HG02885 (cell line): ENCODE results near the gene FNDC3A.
"Not testable (repeated sequence)": the region's sequence is repeated elsewhere in the genome, so short reads cannot be mapped to it uniquely, and the experiment has no call there.

Source experiments
- ATAC-seq: cut with Tn5 transposase; IDR thresholded peaks from one replicate; pipeline ENCODE4 v1.9.1; 2021; ENCODE audit warnings: mild to moderate bottlenecking; ENCODE audit not compliant: unreplicated experiment, poor library complexity

Gene FNDC3A

DNA sequence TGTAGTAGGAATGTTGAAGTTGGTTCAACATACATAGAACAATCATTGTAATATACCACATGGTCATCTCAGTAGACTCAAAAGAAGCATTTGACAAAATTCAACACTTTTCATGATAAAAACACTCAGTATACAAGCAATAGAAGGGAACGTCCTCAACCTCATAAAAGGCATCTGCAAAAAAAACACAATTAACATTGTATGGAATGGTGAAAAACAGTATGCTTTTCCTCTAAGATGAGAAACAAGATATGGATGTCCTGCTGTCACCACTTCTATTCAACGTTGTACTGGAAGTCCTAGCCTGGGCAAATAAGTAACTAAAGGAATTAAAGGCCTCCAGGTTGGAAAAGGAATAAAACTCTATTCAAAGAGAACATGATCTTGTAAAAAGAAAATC is 54.5 kb downstream of the FNDC3A start:
- ATAC-seq, result no peak

DNA sequence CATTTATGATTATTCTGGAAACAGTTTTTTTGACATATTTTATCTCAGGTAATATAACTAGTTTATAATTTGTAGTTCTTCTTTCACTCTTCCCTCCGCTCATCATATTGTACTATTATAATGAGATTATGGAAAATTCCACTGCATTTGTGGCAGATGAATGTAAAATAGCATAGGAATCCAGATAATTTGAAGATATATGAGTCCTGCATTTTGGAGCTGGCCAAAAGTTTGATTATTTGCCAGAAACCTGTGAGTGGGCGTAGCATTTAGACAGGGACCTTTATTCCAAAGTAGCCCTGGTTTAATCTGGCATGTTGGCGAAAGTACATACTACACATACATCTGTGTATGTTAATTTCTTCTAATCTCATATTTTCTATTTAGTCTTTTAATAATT is 65.2 kb downstream of the FNDC3A start:
- no peak for ATAC-seq

DNA sequence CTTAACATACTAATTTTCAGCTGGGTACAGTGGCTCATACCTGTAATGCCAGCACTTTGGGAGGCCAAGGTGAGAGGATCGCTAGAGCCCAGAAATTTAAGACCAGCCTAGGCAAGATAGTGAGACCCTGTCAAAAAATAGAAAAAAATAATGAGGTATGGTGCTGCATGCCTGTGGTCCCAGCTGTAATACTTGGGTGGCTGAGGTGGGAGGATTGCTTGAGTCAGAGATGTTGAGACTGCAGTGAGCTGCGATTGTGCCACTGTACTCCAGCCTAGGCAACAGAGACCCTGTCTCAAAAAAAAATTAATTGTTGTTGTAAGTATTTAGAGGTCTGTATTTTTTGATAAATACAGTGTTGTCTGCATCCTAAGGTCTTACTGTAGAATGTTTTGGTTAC is 66.8 kb downstream of the FNDC3A start:
- no peak for ATAC-seq

DNA sequence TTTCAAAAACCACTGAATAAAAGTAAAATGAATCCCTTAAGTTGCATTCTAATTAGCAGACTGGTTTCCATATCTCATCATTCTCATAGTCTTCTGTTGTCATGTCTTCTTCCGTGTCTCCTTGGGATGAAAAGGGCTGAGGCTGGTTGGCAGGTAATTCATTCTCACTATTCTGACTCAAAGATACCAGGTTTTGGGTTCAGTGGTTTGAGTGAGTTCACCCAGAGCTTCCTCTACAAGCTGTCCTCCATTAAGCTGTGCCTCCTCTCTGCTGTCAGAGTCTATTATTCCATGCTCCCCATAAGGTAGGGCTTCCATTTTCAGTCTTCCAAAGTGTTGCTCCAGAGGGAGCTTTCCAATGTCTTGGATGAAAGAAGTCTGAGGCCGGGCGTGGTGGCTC is 68.3 kb downstream of the FNDC3A start:
- ATAC-seq, result no peak

DNA sequence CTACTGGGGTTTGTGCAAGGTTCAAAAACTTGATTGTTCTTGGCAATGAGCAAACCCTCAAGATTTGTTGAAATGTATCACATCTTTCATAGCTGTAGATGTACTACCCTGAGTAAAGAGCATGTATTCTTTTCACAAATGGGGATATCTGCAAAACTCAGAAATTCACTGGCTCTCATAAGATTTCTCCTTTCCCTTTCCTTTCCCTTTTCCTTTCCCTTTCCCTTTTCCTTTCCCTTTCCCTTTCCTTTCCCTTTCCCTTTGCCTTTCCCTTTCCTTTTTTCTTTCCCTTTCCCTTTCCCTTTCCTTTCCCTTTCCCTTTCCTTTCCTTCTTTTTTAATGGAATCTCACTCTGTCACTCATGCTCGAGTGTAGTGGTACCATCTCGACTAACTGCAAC is 69.1 kb downstream of the FNDC3A start:
- no peak for ATAC-seq

DNA sequence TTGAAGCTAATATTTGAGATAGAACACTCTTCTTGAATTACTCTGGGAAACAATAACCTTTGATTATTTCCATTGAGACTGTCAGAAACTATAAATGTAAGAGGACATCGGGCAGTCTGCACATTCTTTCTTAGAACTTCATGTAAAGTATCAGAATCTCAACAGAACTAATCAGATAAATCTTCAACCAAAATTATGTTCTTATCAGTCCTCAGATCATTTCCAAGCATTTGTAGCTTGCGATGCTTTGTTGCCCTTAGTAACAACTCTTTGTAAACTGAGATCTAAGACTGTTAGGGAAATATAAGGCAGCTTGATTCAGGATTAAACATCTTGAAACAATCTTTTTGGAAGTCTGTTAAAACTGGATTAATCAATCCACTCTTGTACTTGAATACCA is 70.3 kb downstream of the FNDC3A start:
- no peak for ATAC-seq

DNA sequence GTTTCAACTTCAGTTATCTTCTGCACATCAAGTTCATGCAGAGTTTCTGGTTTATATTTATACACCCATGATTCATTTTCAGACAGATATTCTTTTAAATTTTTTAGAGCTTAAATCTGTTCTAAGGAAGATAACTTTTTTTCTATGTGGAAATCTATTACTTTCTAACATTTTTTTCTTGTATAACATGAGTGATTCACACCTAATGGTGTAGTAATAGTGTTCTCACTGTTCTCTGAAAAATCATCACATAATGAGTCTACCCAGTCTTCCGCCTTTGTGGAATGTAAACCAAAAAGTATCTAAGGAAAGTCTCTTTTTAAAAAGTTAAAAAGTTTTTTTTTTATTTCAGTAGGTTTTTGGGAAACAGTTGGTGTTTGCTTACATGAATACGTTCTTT is 70.8 kb downstream of the FNDC3A start:
- no peak for ATAC-seq

DNA sequence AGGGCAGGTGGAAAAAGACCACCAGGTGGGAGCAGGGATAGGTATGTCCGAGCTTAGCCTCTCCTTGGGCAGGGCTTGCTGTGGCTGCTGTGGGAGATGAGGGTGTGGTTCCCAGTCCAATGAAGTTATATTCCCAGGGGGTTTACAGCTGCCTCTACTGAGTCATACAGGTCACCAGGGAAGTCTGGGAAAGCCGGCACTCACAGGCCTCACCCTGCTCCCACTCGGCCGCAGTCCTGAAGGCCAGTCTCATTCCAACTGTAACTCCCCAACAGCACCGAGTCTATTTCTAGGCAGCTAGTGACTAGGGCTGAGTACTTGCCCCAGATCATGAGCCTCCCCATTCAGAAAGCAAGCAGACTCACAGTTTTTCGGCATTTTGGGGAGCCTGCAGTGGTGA is 77.1 kb downstream of the FNDC3A start:
- ATAC-seq, result no peak

DNA sequence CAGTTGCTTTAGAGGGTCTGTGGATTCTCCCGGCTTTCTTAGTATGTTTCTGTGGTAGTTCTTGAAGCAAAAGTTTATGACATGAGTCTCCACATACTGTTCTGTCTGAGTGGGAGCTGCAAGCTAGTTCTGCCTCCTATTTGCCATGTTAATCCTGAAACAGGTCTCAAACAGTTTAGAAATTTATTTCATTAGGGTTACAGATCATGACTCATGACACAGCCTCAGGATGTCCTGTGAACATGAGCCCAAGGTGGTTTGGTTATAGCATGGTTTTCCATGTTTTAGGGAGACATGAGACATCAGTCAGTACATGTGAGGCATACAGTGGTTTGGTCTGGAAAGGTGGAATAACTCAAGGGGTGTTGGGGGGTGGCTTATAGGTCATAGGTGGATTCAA is 77.5 kb downstream of the FNDC3A start:
- no peak for ATAC-seq

DNA sequence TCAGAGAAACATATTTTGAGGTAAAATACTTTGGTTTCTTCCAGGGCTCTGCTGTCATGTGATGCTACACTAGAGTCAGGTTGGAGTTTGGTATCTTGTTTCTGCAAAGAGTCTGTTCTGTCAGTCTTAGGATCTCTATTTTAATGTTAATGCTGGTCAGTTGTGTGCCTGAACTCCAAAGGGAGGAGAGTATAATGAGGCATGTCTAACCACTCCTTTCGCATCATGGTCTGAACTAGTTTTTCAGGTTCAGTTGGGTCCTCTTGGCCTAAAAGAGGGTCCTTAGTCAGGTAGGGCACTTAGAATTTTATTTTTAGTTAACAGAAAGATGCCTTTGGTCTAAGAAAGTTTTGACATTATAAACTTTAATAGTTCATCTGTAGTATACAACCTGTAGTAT is 78.2 kb downstream of the FNDC3A start:
- ATAC-seq, result no peak

DNA sequence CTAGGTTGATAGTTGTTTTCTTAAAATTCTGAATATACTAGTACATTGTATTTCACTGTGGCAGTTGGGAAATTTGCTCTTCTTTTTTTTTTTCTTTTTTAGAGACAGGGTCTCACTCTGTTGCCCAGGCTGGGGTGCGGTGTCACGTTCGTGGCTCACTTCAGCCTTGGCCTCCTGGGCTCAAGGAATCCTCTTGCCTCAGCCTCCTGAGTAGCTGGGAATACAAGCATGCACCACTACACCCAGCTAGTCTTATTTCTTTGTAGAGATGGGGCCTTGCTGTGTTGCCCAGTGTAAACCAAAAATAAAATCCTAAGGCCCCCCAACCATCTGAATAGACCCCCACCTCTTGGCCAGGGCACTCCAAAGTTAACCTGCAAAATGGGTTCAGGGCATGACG is 79.3 kb downstream of the FNDC3A start:
- ATAC-seq, result no peak

DNA sequence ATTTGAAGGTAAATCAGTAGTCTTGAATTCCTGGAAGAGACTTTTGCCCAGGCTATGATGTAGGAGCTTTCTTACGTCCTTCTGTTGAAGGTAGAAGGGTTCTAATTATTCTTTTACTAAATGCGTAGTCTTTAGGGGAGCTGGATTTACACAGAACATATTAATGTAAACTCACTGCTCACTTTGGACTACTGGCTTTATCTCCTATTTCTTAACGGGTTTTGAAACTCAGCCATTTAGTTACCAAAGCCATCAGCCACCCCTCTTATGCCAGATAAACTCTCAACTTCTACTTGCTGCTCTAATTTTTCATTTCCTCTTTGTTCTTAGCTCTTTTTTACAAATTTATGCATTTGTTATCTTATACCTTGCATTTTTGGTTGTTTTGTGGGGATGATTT is 81.5 kb downstream of the FNDC3A start:
- ATAC-seq, result no peak

DNA sequence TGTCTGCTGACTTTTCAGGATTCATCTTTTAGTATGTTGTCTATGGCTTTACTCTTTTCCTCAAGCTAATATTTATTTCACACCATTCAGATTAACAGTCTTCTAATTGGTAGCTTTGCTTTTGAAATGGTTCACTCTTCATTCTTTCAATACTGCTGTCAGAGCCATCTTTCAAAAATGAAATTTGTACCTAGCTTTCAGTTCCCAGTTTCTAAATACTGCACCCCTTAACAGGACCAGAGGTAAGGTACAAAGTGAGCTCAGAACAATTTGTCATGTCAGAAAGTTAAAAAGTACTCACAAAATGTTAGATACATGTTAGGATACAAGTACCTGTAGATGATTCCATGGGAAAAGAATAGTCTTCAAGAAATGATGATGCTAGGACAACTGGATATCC is 83.0 kb downstream of the FNDC3A start:
- ATAC-seq, result peak; percentile 62

DNA sequence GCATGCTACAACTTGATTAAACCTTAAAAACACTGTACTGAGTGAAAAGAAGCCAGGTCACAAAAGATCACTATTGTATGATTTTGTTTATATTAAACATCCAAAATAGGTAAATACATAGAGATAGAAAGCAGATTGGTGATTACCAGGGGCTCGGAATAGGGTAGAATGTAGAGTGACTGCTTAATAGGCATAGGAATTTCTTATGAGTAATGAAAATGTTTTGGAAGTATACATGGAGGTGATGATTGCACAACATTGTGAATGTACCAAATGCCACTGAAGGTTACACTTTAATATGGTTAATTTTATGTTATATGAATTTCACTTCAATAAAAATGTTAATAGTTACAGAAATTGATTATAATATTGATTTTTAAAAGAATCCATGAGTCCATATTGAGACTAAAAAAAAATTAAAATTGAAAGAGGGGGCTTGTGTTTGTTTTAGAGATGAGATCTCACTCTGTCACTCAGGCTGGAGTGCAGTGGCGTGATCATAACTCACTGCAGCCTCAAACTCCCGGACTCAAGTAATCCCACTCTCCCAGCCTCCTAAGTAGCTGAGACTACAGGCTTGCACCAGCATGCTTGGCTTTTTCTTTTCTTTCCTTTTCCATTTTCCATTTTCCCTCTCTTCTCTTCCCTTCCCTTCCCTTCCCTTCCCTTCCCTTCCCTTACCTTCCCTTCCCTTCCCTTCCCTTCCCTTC is 85.1 kb downstream of the FNDC3A start:
- ATAC-seq, result no peak

DNA sequence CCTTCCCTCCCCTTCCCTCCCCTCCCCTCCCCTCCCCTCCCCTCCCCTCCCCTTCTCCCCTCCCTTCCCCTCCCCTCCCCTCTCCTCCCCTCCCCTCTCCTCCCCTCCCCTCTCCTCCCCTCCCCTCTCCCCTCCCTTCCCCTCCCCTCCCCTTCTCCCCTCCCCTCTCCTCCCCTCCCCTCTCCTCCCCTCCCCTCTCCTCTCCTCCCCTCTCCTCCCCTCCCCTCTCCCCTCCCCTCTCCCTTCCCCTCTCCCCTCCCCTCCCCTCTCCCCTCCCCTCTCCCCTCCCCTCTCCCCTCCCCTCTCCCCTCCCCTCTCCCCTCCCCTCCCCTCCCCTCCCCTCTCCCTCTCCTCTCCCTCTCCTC is 85.7 kb downstream of the FNDC3A start:
- not testable (repeated sequence) for ATAC-seq

DNA sequence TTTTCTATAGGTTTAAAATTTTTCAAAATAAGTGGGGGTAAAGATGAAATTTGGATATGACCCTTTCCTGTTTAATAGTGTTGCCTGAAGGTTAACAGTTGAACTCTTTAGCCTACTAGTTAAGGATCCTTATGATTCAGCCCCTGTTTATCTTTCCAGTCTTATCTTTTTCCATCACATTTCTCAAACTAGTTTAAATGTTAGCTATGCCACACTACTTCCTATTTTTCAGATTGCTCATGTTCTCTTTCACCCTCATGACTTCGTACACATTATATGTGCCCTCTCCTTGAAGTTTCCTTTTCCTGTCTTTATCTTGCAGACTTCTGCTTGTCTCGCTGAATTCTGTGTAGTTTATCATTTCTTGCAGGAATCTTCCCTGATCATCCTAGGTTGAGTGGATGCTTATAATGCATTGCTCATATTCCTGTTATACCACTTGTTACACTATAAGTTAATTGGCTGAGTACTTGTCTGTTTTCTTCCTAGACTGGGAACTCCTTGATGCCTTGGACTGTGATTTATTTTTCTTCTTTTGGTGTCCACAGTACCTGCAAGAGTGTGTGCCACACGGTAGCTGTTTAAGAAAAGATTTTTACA is 86.7 kb downstream of the FNDC3A start:
- no peak for ATAC-seq

DNA sequence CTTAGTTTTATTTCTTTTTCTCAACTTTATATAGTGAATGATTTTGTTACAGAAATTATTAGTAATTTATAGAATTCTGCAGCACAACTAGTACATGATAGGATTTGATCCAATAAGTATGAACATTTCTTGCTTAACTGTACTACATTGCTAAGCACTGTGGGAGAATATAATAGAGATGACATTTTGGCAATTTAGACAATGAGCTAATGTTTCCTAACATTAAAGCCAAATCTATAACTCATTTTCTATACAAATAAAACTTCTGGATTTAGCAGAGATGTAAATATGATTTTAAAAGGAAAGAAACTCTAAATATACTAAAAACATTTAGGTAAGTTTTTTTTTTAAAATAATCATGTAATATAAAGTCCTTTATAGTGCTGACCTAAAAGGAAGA is 87.3 kb downstream of the FNDC3A start:
- ATAC-seq, result no peak

DNA sequence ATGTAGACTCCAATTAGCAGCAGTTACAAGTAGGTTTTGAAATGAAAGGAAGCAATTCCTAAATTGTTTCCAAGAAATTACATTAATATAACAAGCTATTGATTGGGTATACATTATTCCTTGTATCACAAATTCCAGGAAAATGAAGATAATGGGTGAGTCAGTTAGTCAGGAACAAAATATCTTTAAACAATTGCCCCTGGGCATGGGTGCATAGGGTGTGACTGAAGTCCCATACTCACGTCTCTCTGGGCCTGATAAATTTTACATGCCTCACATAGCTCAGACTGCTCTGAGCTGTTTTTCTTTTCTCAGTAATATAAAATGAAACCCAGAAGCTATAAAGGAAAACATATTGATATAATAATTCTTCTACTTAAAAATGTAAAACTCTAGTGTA is 87.8 kb downstream of the FNDC3A start:
- ATAC-seq, result no peak

DNA sequence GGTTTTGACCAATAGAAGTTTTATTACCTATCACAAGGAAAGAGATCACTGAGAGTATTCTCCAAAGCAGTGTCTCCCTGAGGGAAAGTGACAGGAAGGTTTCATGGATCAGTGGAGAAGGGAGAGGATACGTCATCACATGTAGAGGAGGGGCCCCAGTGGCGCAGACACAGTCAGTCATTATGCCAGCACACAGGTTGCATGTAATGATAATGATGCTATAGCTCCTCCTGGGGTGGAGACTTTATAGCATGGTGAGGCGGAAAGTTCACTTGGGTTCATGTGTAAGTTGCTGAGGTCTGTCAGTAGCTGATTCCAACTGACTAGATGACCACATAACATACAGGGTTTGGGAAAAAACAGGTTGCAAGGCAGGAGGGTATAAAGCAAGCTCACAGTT is 88.8 kb downstream of the FNDC3A start:
- no peak for ATAC-seq

DNA sequence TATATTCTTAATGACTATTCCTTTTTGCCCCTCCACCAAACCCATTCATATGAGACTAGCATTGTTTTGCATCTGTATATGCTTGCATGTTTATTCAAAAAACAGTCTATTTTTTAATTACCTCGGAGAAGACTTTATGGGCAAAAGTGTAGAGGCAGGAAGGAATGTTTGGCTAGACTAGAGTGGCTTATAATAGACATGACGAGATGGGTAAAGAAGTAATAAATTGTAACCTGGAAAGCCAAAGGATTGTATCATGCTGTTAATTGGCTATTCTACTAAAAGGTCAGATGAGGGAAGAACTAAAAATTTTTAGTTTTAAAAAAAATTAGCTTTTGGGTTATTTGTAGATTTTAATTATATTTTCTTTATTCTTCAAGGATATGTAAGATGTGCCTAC is 91.1 kb downstream of the FNDC3A start:
- no peak for ATAC-seq

DNA sequence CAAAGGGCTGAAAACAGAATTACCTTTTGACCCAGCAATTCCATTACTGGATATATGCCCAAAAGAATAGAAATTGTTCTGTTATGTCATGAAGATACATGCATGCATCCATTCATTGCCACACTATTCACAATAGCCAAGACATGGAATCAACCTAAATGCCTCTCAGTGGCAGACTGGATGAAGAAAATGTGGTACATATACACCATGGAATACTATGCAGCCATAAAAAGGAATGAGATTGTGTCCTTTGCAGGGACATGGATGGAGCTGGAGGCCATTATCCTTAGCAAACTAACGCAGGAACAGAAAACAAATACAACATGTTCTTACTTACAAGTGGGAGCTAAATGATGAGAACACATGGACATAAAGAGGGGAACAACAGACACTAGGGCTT is 92.8 kb downstream of the FNDC3A start:
- not testable (repeated sequence) for ATAC-seq

DNA sequence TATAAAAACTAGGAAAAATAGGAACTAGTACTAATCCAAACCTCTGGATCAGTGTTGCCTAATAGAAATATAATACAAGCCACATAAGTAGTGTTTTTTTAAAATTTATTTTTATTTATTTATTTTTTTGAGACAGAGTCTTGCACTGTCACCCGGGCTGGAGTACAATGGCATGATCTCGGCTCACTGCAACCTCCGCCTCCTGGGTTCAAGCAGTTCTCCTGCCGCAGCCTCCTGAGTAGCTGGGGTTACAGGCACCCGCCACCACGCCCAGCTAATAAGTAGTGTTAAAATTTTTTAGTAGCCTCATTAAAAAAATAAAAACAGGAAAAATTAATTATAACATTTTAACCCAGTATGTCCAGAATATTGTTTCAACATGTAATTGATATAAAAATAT is 94.3 kb downstream of the FNDC3A start:
- ATAC-seq, result not testable (repeated sequence)
